UCSD-AML1 (cell line): ENCODE results near the gene TUT7.

ENCODE experiments used
- DNase-seq: peaks from one replicate; lab custom pipeline; 2025; ENCODE audit not compliant: unreplicated experiment; lab: John Stamatoyannopoulos, UW

Gene TUT7

GRCh38 chr9:86259557-86259956 is 94.7 kb downstream of the TUT7 start, which contains the start of gene C9orf153:
C9orf153 (minus strand) TSS chr9:86259657; CDS start chr9:86229603, 30,054 bp downstream.
- DNase-seq: no peak

- no peak for DNase-seq
These were observed 96.8 kb downstream of the TUT7 start for GRCh38 chr9:86257391-86257790.

- DNase-seq: no peak
These were observed 97.6 kb downstream of the TUT7 start for GRCh38 chr9:86256653-86257052.

GRCh38 chr9:86253577-86253976 is 100.6 kb downstream of the TUT7 start:
- no peak for DNase-seq

GRCh38 chr9:86252870-86253269 is 101.3 kb downstream of the TUT7 start:
- no peak for DNase-seq

- no peak for DNase-seq
These were observed 104.1 kb downstream of the TUT7 start for GRCh38 chr9:86250123-86250522.

GRCh38 chr9:86248746-86249145 is 105.5 kb downstream of the TUT7 start:
- no peak for DNase-seq

GRCh38 chr9:86246752-86247161 is 107.5 kb downstream of the TUT7 start:
- no peak for DNase-seq

- no peak for DNase-seq
These were observed 112.1 kb downstream of the TUT7 start for GRCh38 chr9:86242071-86242470.

GRCh38 chr9:86241216-86241615 is 113.0 kb downstream of the TUT7 start:
- no peak for DNase-seq

GRCh38 chr9:86238861-86239770 is 115.1 kb downstream of the TUT7 start:
- DNase-seq: no peak
